Ishikawa (cell line): ENCODE results near the gene SORD.

Experiments
- CEBPB ChIP-seq: IDR thresholded peaks from 2 replicates; pipeline ENCODE4 v1.6.1; 2012
- CREB1 ChIP-seq: IDR thresholded peaks from 2 replicates; pipeline ENCODE4 v1.6.1; 2012; ENCODE audit warnings: low read depth
- EGR1 ChIP-seq: IDR thresholded peaks from 2 replicates; pipeline ENCODE4 v1.6.1; 2012
- EP300 ChIP-seq: IDR thresholded peaks from 2 replicates; pipeline ENCODE4 v1.6.1; 2012; ENCODE audit warnings: borderline replicate concordance
- FOXM1 ChIP-seq: IDR thresholded peaks from 2 replicates; pipeline ENCODE4 v1.6.1; 2012; ENCODE audit warnings: low read depth, borderline replicate concordance
- MAX ChIP-seq: IDR thresholded peaks from 2 replicates; pipeline ENCODE4 v1.6.1; 2012
- NFIC ChIP-seq: IDR thresholded peaks from 2 replicates; pipeline ENCODE4 v1.6.1; 2012
- RAD21 ChIP-seq: IDR thresholded peaks from 2 replicates; pipeline ENCODE4 v1.6.1; 2012; ENCODE audit warnings: low read depth
- REST ChIP-seq: IDR thresholded peaks from 2 replicates; pipeline ENCODE4 v1.6.1; 2012; ENCODE audit warnings: low read depth, mild to moderate bottlenecking
- TAF1 ChIP-seq: IDR thresholded peaks from 2 replicates; pipeline ENCODE4 v1.6.1; 2012; ENCODE audit warnings: low read depth, mild to moderate bottlenecking
- TCF12 ChIP-seq: IDR thresholded peaks from 2 replicates; pipeline ENCODE4 v1.6.1; 2012; ENCODE audit warnings: low read depth
- TEAD4 ChIP-seq: IDR thresholded peaks from 2 replicates; pipeline ENCODE4 v1.6.1; 2012
- USF1 ChIP-seq: IDR thresholded peaks from 2 replicates; pipeline ENCODE4 v1.6.1; 2012
- YY1 ChIP-seq: IDR thresholded peaks from 2 replicates; pipeline ENCODE4 v1.6.1; 2012; ENCODE audit warnings: low read depth
- ZBTB7A ChIP-seq: IDR thresholded peaks from 2 replicates; pipeline ENCODE4 v1.6.1; 2012; ENCODE audit warnings: low read depth

The SORD gene

GRCh38 chr15:45116482-45117307 lies 93.7 kb downstream of the SORD start:
- TF ChIP-seq USF1 (no peak), YY1 (no peak)

- no peak for TF ChIP-seq CEBPB
- no peak for TF ChIP-seq YY1
- TF ChIP-seq REST = no peak
- TF ChIP-seq RAD21 = no peak
- no peak for TF ChIP-seq TEAD4
- TF ChIP-seq CREB1 = no peak
- TF ChIP-seq NFIC = no peak
- no peak for TF ChIP-seq EGR1
- no peak for TF ChIP-seq TCF12
- no peak for TF ChIP-seq MAX
- TF ChIP-seq TAF1 = no peak
- no peak for TF ChIP-seq EP300
These were observed 94.5 kb downstream of the SORD start for GRCh38 chr15:45117308-45118130.

GRCh38 chr15:45118131-45118588 lies 95.2 kb downstream of the SORD start:
- TF ChIP-seq TCF12 (no peak), RAD21 (peak; percentile 73), FOXM1 (no peak), MAX (peak; percentile 57; the same call in 1 of the 2 replicates), TEAD4 (no peak), CEBPB (no peak), ZBTB7A (peak; percentile 62; the same call in 1 of the 2 replicates)

GRCh38 chr15:45118996-45119395 lies 96.0 kb downstream of the SORD start:
- TF ChIP-seq TAF1 (no peak), MAX (no peak), NFIC (no peak), TCF12 (no peak), ZBTB7A (no peak), TEAD4 (no peak), FOXM1 (no peak), EGR1 (no peak), YY1 (no peak), CREB1 (no peak), USF1 (no peak), RAD21 (no peak), REST (no peak), CEBPB (no peak), EP300 (no peak)
